ENCODE results near the gene COPB2.
A peak's percentile ranks its signal among the peaks of the same experiment; 100 is the strongest.

Gene COPB2

DNA sequence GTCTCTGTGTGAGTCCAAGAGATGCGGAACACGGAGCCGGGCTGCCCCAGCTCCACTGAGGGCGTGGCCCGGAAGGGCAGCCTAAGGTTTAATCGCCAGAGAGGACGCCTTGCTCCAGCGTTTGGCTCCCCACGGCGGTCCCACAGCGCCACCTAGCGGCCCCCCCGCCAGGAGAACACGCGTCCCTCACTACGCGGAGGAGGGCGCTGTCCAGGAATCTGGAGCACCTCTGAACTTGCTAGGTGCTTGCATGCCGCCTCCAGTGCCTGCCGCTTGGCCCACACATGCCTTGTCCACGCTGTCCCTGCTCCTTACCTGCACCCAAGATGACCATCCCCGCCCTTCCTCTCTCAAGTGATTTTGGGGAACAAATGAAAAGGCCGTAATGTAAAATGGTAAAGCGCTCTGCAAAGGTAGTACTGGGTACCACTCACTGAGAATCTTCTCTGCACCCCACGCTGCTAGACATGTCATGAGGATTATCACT is 60.0 kb downstream of the COPB2 start:
- H3K4me1 Mint-ChIP-seq, result peaks cover 11 to 17% of the 10 kb centered on the region in 2 donors
- ATAC-seq (replicated peaks) (peak; percentile 98 to 99), DNase-seq (peak; percentile 76)
- no peak overlapping the region for H3K27ac Mint-ChIP-seq
- H3K9me3 Mint-ChIP-seq, result no peaks in the 10 kb centered on the region
- peak overlapping the region; percentile 62 to 70 for H3K4me3 Mint-ChIP-seq
- no peaks in the 10 kb centered on the region for H3K36me3 Mint-ChIP-seq
- H3K27me3 Mint-ChIP-seq, result peaks cover 35 to 46% of the 10 kb centered on the region in 2 donors

GRCh38 chr3:139328356-139328755 is 61.1 kb downstream of the COPB2 start:
- DNase-seq (no peak), ATAC-seq (replicated peaks) (no peak)
- H3K4me1 Mint-ChIP-seq, result peaks cover 11 to 17% of the 10 kb centered on the region in 2 donors
- H3K27ac Mint-ChIP-seq, result no peak overlapping the region
- peaks cover 34 to 39% of the 10 kb centered on the region in 2 donors for H3K27me3 Mint-ChIP-seq
- H3K9me3 Mint-ChIP-seq, result no peaks in the 10 kb centered on the region
- no peak overlapping the region for H3K4me3 Mint-ChIP-seq
- no peaks in the 10 kb centered on the region for H3K36me3 Mint-ChIP-seq

GRCh38 chr3:139327861-139328260 is 61.6 kb downstream of the COPB2 start:
- no peak for ATAC-seq (replicated peaks)
- H3K36me3 Mint-ChIP-seq, result no peaks in the 10 kb centered on the region
- no peak overlapping the region for H3K4me3 Mint-ChIP-seq
- no peak for DNase-seq
- peaks cover 11 to 17% of the 10 kb centered on the region in 2 donors for H3K4me1 Mint-ChIP-seq
- no peaks in the 10 kb centered on the region for H3K9me3 Mint-ChIP-seq
- no peak overlapping the region for H3K27ac Mint-ChIP-seq
- peaks cover 30 to 34% of the 10 kb centered on the region in 2 donors for H3K27me3 Mint-ChIP-seq

GRCh38 chr3:139327231-139327630 is 62.2 kb downstream of the COPB2 start:
- no peaks in the 10 kb centered on the region for H3K36me3 Mint-ChIP-seq
- no peak for DNase-seq

DNA sequence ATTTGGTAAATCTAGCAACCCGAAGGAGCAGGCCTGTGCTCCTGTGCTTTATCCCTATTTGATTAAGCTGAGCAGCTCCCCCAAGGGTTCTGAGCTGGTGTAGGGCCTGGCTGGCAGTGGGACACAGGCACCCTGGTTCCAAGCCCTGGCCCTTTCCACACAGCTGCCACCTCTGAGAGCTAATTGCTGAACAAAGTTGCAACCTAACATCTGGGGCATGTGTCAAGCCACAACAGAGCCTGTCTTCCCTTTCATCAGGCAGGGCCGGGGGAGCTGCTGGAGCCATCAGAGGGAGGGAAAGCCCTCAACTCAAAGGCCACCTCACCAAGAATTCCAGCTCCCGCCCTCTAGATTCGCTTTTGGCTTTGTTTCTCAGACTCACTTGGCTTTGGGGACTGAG is 62.7 kb downstream of the COPB2 start:
- Mint-ChIP-seq H3K27ac (no peak overlapping the region), H3K27me3 (peaks cover 18 to 22% of the 10 kb centered on the region in 2 donors), H3K4me1 (peaks cover 11 to 17% of the 10 kb centered on the region in 2 donors), H3K36me3 (no peaks in the 10 kb centered on the region), H3K9me3 (no peaks in the 10 kb centered on the region), H3K4me3 (no peak overlapping the region)
- ATAC-seq (replicated peaks), result no peak
- no peak for DNase-seq

More at GRCh38 chr3:139327231-139327630, 62.2 kb downstream of the COPB2 start:
- Mint-ChIP-seq H3K27me3 (peaks cover 24 to 28% of the 10 kb centered on the region in 2 donors), H3K4me3 (no peak overlapping the region), H3K4me1 (peaks cover 11 to 17% of the 10 kb centered on the region in 2 donors), H3K27ac (no peak overlapping the region), H3K9me3 (no peaks in the 10 kb centered on the region)
- no peak for ATAC-seq (replicated peaks)

DNA sequence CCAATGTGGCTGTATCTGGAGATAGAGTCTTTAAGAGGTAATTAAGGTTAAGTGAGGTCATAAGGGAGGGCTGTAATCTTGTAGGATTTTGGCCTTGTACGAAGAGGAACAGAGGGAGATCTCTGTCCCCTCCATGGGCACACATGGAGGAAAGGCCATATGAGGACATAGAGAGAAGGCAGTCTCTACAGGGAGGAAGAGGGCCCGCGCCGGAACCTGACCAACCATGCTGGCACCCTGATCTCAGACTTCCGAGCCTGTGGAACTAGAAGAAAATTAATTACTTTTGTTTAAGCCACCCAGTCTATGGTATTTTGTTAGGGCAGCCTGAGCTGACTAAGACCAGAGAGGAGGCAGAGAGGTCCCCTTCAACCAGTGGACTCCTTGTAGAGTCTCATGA is 63.3 kb downstream of the COPB2 start:
- Mint-ChIP-seq H3K9me3 (no peaks in the 10 kb centered on the region), H3K36me3 (no peaks in the 10 kb centered on the region), H3K27ac (no peak overlapping the region), H3K4me3 (no peak overlapping the region), H3K27me3 (peaks cover 15 to 16% of the 10 kb centered on the region in 2 donors), H3K4me1 (peaks cover 11 to 17% of the 10 kb centered on the region in 2 donors)
- DNase-seq (no peak), ATAC-seq (replicated peaks) (no peak)

GRCh38 chr3:139325551-139325950 is 63.9 kb downstream of the COPB2 start:
- DNase-seq, result no peak
- Mint-ChIP-seq H3K9me3 (no peaks in the 10 kb centered on the region), H3K4me1 (peaks cover 11 to 17% of the 10 kb centered on the region in 2 donors), H3K36me3 (no peaks in the 10 kb centered on the region), H3K4me3 (no peak overlapping the region), H3K27ac (no peak overlapping the region), H3K27me3 (peaks cover 14 to 16% of the 10 kb centered on the region in 2 donors)
- no peak for ATAC-seq (replicated peaks)

DNA sequence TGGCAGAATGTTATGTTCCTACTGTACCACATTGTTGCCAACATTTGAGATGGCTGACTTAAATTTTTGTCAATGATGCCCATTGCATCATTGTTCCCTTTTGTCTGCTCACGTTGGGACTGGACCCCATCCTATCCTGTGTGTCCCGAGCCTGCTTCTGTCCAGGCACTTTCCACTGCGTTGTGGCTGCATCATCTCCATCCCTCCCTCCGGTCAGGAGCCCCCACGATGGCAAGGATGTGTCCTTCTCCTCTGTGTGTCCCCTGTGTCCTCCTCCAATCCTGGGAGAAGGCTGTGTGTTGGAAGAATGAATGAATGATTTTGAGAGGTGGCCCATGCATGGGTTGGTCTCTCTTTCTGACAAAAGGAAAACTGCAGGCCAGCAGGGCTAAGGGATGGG is 65.0 kb downstream of the COPB2 start:
- ATAC-seq (replicated peaks) (no peak), DNase-seq (no peak)
- no peaks in the 10 kb centered on the region for H3K36me3 Mint-ChIP-seq
- peaks cover 7 to 16% of the 10 kb centered on the region in 2 donors for H3K27me3 Mint-ChIP-seq
- H3K4me1 Mint-ChIP-seq, result peaks cover 5 to 9% of the 10 kb centered on the region in 2 donors
- no peak overlapping the region for H3K4me3 Mint-ChIP-seq
- H3K9me3 Mint-ChIP-seq, result no peaks in the 10 kb centered on the region
- no peak overlapping the region for H3K27ac Mint-ChIP-seq

- DNase-seq, result no peak
- Mint-ChIP-seq H3K27me3 (peaks cover 12 to 25% of the 10 kb centered on the region in 2 donors), H3K4me1 (peaks cover 0 to 2% of the 10 kb centered on the region in 2 donors), H3K36me3 (no peaks in the 10 kb centered on the region), H3K9me3 (no peaks in the 10 kb centered on the region), H3K27ac (no peak overlapping the region), H3K4me3 (no peak overlapping the region)
- ATAC-seq (replicated peaks), result no peak
Observed at GRCh38 chr3:139323146-139323545, 66.3 kb downstream of the COPB2 start.

DNA sequence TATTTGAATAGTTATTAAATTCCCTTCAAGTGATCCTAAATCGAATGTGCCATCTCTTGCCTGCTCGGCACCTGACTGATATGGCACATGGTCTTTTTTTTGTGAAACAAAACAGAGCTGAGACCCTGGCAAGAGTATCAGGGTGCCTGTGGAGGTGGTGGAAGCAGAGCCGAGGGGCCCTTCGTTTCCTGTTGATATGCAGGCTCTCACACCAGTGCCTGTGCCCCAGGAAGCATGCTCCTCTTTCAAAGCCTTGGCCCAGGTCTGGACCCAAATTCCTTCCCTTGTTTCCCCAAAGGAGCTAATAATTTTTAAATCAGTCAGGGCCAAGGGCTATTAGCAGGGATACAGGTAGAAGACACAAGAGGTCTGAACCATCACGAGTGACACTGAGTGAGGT is 67.1 kb downstream of the COPB2 start:
- no peaks in the 10 kb centered on the region for H3K4me1 Mint-ChIP-seq
- H3K4me3 Mint-ChIP-seq, result no peak overlapping the region
- H3K27ac Mint-ChIP-seq, result no peak overlapping the region
- DNase-seq, result no peak
- no peaks in the 10 kb centered on the region for H3K9me3 Mint-ChIP-seq
- no peak for ATAC-seq (replicated peaks)
- no peaks in the 10 kb centered on the region for H3K36me3 Mint-ChIP-seq
- H3K27me3 Mint-ChIP-seq, result peaks cover 12 to 27% of the 10 kb centered on the region in 2 donors

DNA sequence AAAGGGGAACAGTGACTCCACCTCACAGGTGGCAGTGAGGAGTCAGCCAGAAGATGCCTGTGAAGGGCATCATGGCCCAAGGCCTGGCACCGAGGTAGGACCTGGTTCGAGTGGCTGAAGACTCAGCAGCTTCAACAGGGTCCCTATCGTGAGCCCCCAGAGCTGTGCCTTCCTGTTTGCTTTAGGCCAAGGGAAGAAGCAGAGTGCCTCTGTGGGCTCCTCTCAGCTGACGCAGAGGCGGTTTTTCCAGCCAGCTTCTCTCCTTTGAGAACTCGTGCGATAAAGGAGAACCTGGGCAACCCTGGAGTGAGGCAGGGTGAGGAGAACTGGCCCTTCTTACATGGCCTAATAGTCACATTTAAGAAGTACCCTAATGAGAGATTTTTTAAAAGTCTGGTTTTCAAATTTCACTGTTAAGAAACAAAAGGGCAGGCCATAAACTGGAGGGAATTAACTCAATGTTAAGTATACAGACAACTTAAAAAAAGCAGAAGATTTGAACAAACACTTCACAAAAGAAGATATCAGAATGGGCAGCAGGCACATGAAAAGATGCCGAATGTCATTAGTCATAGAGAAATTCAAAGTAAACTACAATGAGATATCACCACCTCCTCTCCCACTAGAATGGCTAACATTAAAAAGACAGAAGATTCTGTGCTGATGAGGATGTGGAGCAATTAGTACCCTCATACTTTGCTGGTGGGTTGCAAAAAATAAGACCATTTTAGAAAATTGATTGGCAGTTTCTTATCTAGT is 68.7 kb downstream of the COPB2 start:
- H3K27ac Mint-ChIP-seq, result no peak overlapping the region
- DNase-seq (no peak), ATAC-seq (replicated peaks) (no peak)
- H3K36me3 Mint-ChIP-seq, result no peaks in the 10 kb centered on the region
- no peak overlapping the region for H3K4me3 Mint-ChIP-seq
- H3K9me3 Mint-ChIP-seq, result no peaks in the 10 kb centered on the region
- no peaks in the 10 kb centered on the region for H3K4me1 Mint-ChIP-seq
- H3K27me3 Mint-ChIP-seq, result peaks cover 22 to 28% of the 10 kb centered on the region in 2 donors

GRCh38 chr3:139319428-139320402 is 69.7 kb downstream of the COPB2 start:
- Mint-ChIP-seq H3K4me1 (no peaks in the 10 kb centered on the region), H3K4me3 (no peak overlapping the region), H3K27me3 (peaks cover 28 to 31% of the 10 kb centered on the region in 2 donors), H3K36me3 (no peaks in the 10 kb centered on the region), H3K27ac (no peak overlapping the region), H3K9me3 (no peaks in the 10 kb centered on the region)
- DNase-seq (no peak), ATAC-seq (replicated peaks) (no peak)

DNA sequence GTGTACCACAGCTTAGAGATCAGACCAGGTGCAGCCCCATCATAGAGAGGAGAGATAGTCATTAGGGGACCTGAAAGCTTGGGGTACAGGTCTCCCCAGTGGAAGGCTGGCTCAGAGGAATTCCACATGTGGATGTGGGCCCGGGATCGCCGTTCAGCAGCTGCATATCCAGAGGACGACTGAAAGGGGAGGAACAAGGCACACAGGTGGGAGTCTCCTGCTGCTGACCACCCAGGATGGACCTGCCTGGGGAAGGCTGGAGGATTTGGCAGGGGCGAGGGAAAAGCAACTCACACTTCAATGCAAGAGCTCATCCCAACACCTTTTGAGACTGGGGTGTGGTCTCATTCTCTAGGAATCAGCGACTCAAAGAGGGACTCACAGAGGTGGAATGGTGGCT is 70.6 kb downstream of the COPB2 start:
- Mint-ChIP-seq H3K9me3 (no peaks in the 10 kb centered on the region), H3K36me3 (no peaks in the 10 kb centered on the region), H3K4me1 (no peaks in the 10 kb centered on the region), H3K27ac (no peak overlapping the region), H3K27me3 (peaks cover 32 to 34% of the 10 kb centered on the region in 2 donors), H3K4me3 (no peak overlapping the region)
- DNase-seq, result no peak
- ATAC-seq (replicated peaks), result no peak

GRCh38 chr3:139318431-139318816 is 71.0 kb downstream of the COPB2 start:
- no peaks in the 10 kb centered on the region for H3K9me3 Mint-ChIP-seq
- H3K27ac Mint-ChIP-seq, result no peak overlapping the region
- DNase-seq (no peak), ATAC-seq (replicated peaks) (no peak)
- H3K4me3 Mint-ChIP-seq, result no peak overlapping the region
- no peaks in the 10 kb centered on the region for H3K4me1 Mint-ChIP-seq
- no peaks in the 10 kb centered on the region for H3K36me3 Mint-ChIP-seq
- H3K27me3 Mint-ChIP-seq, result peaks cover 36 to 38% of the 10 kb centered on the region in 2 donors

Data from stimulated activated naive B cell treated with anti-CD40 and anti-IgM and Interleukin-4, amounts not matched to agents 10 μg/mL and 1 μg/mL and 100 μg/mL, for 72 hours (primary cell).